ELR (cell line): ENCODE data around the gene TPD52L1.
"Not testable (repeated sequence)": the region's sequence is repeated elsewhere in the genome, so short reads cannot be mapped to it uniquely, and the experiment has no call there.

Source experiments
- DNase-seq: peaks from one replicate; pipeline ENCODE4 v3.0.0-alpha.2; 2015; ENCODE audit warnings: low read depth

TPD52L1 gene, protein sequence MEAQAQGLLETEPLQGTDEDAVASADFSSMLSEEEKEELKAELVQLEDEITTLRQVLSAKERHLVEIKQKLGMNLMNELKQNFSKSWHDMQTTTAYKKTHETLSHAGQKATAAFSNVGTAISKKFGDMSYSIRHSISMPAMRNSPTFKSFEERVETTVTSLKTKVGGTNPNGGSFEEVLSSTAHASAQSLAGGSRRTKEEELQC

DNA sequence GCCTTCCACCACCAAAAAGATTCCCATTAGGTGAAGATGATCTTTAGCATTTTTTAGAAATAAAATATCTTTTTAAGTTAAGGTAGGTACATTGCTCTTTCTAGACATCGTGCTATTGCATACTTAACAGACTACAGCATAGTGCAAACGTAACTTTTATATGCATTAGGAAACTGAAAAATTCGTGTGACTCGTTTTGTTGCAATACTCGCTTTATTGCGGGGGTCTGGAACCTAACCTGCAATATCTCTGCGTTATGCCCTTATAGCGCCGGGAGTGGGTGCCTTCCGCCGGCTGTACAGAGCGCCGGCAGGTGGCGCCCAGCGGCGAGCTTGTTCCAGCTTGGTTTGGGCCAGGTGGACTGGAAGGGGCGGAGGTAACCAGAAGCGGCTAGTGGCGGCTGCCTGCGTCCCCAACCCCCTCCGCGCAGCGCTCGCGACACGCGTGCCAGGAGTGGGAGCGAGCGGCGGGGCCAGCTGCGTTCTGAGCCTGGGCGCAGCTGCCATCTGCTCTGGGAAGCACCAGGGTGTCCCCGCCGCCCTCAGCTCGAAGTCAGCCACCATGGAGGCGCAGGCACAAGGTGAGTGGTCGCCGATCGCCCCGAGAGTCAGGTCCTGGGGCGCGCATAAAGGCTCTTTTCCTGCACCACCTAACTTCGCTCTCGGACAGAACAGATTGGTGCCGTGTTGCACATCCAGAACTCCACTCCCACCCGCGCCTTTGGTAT is at the start of gene TPD52L1:
TPD52L1 (plus strand) TSS at position 383 of the 727 bp plus-strand sequence; CDS start at position 562, 179 bp downstream.
- DNase-seq, result peak; percentile 71

- peak; percentile 40 for DNase-seq
These were observed 49.1 kb upstream of the TPD52L1 start for GRCh38 chr6:125104425-125104824.

- DNase-seq, result no peak
These were observed 46.5 kb upstream of the TPD52L1 start for GRCh38 chr6:125107048-125107447.

GRCh38 chr6:125107896-125108295 is 45.7 kb upstream of the TPD52L1 start:
- DNase-seq, result peak; percentile 71

DNA sequence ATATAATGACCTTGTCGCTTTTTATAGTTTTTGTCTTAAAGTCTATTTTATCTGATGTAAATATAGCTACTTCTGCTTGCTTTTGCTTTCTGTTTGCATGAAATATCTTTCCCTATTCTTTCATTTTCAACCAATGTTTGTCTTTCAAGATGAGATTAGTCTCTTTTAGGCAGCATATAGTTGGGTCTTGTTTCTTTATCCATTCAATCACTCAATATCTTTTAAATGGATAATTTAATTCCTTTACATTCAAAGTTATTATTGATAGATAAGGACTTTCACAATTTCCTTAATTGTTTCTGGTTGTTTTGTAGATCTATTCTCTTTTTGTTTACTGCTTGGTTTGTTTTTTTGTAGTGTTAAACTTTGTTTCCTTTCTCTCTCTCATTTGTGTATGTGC is 43.5 kb upstream of the TPD52L1 start:
- no peak for DNase-seq

DNA sequence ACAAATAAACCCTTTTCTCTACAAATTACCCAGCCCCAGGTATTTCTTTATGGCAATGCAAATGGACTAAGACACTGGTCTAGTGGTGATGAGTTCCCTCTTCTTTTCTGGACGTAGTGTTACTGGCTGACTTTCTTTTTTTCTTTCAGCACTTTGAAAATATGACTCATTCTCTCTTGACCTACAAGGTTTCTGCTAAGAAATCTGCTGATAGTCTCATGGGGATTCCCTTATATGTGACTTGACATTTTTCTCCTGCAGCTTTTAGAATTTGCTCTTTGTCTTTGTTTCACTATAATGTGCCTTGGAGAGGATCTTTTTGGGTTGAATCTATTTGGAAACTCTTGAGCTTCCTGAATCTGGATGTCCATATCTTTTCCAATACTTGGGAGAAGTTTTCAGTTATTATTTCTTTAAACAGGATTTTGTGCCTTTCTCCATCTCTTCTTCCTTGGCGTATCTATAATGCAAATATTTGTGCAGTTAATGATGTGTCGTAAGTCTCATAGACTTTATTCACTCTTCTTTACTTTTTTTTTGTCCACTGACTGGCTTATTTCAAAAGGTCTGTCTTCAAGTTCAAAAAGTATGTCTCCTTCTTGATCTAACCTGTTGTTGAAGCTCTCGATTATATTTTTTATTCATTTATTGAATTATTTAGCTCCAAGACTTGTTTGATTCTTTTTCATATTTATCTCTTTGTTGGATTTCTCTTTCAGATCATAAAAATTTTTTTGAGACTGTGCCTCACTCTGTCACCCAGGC is 42.2 kb upstream of the TPD52L1 start:
- peak; percentile 21 for DNase-seq

DNA sequence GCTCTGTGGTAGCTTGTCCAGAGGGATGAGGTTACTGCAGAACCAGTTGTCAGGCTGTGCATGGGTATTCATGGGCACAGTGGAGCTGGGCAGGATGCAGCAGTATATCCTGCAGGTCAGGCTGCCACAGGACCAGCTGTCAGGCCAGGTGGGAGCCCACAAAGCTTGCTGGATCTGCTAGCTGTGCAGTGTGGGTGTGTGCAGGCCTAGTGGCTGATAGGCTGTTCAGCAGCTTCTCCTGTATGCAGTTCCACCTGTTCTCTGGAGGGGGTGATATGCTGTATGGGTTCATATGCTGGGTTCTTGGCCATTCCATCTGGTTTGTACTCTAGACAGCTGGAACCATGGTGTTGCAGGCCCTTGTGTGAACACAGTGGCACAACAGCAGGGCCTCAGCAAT is 40.6 kb upstream of the TPD52L1 start:
- DNase-seq, result no peak

GRCh38 chr6:125114248-125114858 is 39.2 kb upstream of the TPD52L1 start:
- DNase-seq, result peak; percentile 71

- DNase-seq, result no peak
These were observed 37.4 kb upstream of the TPD52L1 start for GRCh38 chr6:125116170-125116569.

DNA sequence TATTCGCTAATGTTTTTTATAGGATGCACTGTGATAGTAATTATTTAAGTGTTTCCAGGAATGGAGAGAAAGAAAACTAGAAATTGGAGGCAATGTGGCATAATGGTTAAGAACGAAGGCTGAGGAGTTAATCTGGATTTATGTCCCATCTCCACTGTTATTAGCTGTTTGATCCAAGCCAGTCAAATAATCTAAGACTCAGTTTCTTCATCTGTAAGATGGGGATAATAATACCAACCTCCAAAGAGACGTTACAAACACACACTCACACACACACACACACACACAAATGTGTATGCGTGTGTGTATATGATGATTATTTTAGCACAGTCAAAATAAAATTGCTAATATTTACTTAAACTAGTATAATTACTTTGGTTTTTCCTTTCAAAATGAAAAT is 36.9 kb upstream of the TPD52L1 start:
- DNase-seq, result no peak

DNA sequence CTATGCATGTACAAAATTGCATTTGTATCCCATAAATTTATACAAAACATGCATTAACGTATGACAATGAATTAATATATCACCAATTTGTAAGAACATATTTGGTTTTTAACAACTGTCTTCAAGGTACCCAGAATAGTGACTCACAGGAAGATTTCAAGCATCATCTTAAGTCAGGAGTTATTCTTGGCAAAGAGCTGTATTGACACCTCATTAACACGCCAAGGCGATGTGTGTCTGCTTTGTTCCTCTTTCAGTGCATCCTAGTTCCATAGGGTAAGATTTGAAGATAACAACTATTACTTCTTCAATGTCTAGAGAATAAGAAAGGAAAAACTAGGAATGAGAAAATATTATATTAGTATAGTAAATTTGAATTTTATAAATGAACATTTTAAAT is 35.8 kb upstream of the TPD52L1 start:
- no peak for DNase-seq

GRCh38 chr6:125120054-125120590 is 33.5 kb upstream of the TPD52L1 start:
- DNase-seq, result no peak

DNA sequence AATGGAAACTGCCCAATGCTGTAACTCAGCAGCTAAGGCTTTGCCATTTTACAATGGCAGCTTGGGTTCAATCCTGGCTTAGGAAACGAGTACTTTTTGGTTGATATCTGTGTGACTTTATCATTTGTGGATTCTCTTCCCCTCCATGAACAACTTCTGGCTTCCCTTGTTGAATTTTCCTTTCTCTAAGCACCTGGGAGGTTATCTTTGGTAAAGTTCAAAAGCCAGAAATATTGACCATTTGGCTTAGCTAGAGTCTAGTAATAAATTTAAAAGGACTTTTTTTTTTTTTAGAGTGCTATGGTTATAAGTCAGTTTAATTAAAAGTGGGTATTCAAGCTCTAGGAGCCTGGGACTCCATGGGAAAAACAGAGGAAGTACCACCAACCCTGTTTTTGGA is 31.7 kb upstream of the TPD52L1 start:
- no peak for DNase-seq

DNA sequence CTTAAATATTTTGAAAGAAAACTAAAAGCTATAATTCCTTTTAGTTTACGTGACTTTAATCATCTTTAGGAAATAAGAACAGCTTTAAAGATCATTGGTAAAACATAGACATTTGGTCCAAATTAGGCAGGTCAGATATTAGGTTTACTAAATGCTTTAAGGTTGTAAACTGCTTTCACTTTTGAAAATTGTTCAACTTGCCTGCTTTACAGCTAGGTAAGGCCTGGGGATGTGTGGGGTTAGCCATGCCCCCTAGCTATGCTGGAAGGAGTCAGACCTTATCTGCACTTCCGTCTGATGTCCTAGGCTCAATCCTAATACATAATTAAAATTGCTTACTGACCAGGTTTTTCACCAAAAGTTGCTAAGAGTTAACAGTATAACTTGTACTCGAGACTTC is 30.5 kb upstream of the TPD52L1 start:
- no peak for DNase-seq

DNA sequence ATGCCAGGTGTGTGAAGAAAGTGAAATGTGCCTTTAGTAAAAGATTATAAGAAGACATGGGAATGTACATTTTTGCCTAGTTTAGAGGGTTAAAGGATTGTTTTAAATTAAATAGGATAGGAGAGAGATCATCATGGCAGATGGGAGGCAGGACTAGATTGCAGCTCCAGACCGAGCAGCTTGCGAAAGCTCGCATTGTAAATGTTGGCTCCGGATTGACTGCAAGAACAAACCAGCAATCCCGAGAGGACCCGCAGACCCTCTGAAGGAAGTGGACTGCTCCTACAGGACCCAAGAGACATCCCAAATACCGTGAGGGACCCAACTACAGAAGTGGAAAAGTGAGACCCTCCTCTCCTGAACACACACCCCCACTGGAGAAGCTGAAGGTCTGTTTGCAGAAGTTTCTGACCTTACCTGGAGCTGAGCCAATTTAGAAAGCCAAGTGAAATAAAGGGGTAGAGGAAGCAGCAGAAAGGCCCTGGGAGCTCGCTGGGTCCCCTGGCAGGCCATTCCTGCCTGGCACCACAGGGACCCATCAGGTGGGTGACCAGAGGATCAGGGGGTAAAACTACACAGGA is 30.0 kb upstream of the TPD52L1 start:
- no peak for DNase-seq

GRCh38 chr6:125124049-125124669 is 29.4 kb upstream of the TPD52L1 start:
- DNase-seq, result peak; percentile 32

GRCh38 chr6:125125856-125126255 is 27.7 kb upstream of the TPD52L1 start:
- not testable (repeated sequence) for DNase-seq

GRCh38 chr6:125129354-125129753 is 24.2 kb upstream of the TPD52L1 start:
- DNase-seq, result no peak

GRCh38 chr6:125132058-125132457 is 21.5 kb upstream of the TPD52L1 start:
- DNase-seq, result no peak

- DNase-seq, result no peak
These were observed 17.2 kb upstream of the TPD52L1 start for GRCh38 chr6:125136378-125136777.

- DNase-seq, result no peak
These were observed 15.5 kb upstream of the TPD52L1 start for GRCh38 chr6:125138083-125138482.
